ENCODE measurements around the gene KCNMB2.

Gene KCNMB2

DNA sequence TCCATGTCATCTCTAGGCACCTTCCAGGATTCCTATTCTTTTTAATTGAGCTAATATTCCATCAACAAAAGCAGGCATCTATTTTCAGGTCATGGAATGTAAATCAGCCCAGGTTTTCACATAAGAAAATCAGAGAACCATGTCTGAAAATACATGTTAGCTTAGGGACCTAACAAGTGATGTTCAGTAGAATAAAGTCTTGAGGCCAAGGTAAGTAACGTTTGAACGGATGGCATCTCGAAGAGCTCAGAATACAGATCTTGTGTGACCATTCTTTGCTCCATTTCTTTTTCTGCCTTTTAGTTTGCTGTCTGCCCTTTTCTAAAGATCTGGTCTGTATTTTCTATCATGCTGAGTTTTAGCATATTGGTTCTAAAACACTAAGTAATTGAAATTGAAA is 16.5 kb upstream of the KCNMB2 start:
- no peak overlapping the region for H3K4me3 ChIP-seq (ENCODE audit: low read depth, low read length)
- DNase-seq (ENCODE audit: low read depth) = no peak
- no peak for TF ChIP-seq CTCF (IDR thresholded peaks at IDR 0.05; ENCODE audit: low read depth, low read length, missing control alignments)

DNA sequence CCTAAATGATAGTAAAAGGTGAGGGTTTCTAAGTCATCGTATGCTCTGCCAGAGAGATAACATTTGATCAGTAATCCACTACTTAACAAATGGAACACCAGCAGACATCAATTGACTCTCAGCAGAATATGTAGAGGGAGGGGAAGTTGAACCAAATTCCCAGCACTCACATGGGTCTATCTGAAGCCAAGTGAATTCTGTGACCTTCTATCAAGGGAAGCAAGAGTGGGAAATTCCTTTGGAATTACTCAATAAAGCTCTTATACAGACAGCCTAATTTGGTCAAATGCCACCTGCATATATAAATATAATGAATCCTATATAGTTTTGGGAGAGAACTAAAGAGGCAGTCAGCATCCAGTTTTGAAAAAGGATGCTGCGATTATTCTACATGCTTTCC is 15.8 kb upstream of the KCNMB2 start:
- TF ChIP-seq CTCF (IDR thresholded peaks at IDR 0.05; ENCODE audit: low read depth, low read length, missing control alignments) = no peak
- no peak overlapping the region for H3K4me3 ChIP-seq (ENCODE audit: low read depth, low read length)
- no peak for DNase-seq (ENCODE audit: low read depth)

DNA sequence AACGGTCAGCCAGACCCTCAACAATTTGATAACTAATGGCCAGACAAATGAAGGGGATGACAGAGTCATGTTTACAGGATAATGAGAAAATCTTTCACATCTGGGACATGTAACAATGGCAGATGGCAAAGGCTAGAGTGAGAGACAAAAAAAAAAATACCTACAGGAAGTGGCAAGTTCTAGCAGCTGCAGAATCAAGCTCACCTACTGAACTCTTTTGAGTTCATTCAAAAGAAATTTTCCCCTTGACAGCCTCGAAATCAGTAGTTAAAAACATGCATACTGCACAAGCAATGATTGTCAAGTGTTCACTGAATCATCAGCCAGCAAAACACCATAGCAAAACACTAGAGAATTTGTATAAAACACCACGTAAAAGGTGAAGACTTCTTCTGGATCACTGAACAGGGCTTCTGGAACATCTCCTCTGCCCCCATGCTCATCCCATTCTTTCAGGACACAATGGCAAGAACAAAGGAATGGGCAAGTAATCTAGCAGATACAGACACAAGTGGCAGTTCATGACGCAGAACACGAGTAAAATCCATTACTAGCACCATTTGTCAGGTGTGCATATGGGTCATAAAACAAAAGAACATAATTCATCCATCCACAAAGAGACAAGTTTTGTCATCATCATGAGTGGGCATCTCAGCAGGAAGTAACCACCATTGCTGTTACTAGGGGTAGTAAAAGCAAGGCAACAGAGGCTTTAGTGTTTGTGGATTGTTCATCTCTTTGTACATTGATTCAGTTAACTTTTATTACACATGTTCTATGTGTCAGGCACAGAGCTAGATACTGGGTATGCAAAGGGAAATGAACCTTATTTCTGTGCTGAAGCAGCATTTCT is 13.8 kb upstream of the KCNMB2 start:
- H3K4me3 ChIP-seq (ENCODE audit: low read depth, low read length) = no peak overlapping the region
- no peak for TF ChIP-seq CTCF (IDR thresholded peaks at IDR 0.05; ENCODE audit: low read depth, low read length, missing control alignments)

GRCh38 chr3:178525251-178525650 is 11.0 kb upstream of the KCNMB2 start:
- H3K4me3 ChIP-seq (ENCODE audit: low read depth, low read length) = no peak overlapping the region
- TF ChIP-seq CTCF (IDR thresholded peaks at IDR 0.05; ENCODE audit: low read depth, low read length, missing control alignments) = no peak
- no peak for DNase-seq (ENCODE audit: low read depth)

More for the DNA sequence above, 13.8 kb upstream of the KCNMB2 start:
- DNase-seq (ENCODE audit: low read depth) = no peak

DNA sequence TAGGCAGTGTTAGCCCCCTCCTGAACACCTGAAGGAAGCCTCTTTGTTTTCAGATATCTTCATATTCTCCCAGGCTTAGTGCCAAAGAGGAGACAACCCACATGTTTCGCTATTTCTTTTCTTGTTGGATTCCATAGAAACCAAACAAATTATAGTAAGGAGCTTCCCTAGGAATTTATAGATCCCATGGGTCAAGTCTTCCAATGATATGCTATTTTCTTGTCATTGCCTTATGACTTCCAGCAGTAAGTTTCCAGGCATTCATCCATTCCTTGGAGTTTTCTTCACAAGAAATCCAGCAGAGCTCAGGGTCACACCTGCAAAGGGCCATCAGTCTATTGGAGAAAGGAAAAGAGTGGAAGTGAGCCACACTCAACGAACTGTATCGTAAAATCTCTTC is 9.9 kb upstream of the KCNMB2 start:
- DNase-seq (ENCODE audit: low read depth) = no peak
- no peak overlapping the region for H3K4me3 ChIP-seq (ENCODE audit: low read depth, low read length)
- no peak for TF ChIP-seq CTCF (IDR thresholded peaks at IDR 0.05; ENCODE audit: low read depth, low read length, missing control alignments)

GRCh38 chr3:178527981-178528380 is 8.3 kb upstream of the KCNMB2 start:
- no peak for TF ChIP-seq CTCF (IDR thresholded peaks at IDR 0.05; ENCODE audit: low read depth, low read length, missing control alignments)
- DNase-seq (ENCODE audit: low read depth) = no peak
- H3K4me3 ChIP-seq (ENCODE audit: low read depth, low read length) = no peak overlapping the region
